Measurements from ENCODE around the gene SMIM23.

Gene SMIM23

DNA sequence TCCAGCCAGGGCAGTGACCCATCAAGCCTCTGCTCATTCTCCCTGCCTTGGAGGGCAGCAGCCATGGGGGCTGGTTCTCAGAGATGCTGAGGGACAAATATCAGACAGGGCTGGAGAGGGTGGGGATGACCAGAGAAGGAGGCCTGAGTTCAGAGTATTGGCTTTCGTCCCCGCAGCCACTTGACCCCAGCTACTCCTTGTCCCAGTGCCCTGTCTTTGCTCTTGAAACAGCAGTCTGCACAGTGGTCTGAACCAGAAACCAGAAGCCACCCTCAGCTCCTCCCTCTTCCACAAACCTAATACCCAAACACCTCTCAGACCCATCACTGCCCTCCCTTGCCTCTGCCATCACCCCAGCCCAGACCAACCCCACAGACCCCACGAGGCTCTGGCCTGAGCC is 36.3 kb upstream of the SMIM23 start:
- Histone ChIP-seq H3K27ac (ENCODE audit: low read depth in 2 of 2, low read length in 2 of 2) (no peak overlapping the region), H3K36me3 (ENCODE audit: control insufficient read depth in 2 of 2, insufficient read depth in 2 of 2, low read length in 2 of 2) (no peaks in the 10 kb centered on the region), H3K9ac (ENCODE audit: low read depth in 1 of 2, low read length in 2 of 2) (no peak overlapping the region), H3K4me3 (ENCODE audit: low read length in 2 of 2) (no peak overlapping the region), H3K4me1 (ENCODE audit: control insufficient read depth in 2 of 2, insufficient read depth in 2 of 2, low read length in 2 of 2) (no peaks in the 10 kb centered on the region), H3K27me3 (ENCODE audit: control insufficient read depth in 2 of 2, insufficient read depth in 2 of 2, low read length in 2 of 2) (no peaks in the 10 kb centered on the region), H3K9me3 (ENCODE audit: control insufficient read depth in 2 of 2, low read length in 2 of 2) (no peaks in the 10 kb centered on the region)

DNA sequence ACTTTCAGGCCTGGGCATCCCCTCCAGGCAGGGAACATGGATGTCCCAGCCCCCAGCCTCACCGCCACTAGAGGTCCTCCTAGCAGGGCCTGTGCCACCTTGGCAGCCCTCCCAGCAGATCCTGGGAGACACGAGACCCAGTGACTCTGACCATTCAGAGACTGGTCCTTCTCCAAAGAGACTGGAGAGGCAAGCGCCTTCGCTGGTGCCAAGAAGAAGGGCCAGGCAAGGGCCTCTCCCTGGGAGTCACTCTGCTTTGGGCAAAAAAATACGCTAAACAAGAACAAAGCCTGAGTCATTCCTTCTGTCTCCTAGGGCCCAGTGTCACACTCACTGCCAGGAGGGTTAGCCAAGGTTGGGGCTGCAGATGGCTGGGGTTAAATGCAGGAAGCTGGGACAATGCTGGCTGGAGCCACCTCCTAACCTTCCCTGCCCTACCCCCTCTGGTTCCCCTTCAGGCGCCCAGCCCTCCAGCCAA is 35.3 kb upstream of the SMIM23 start:
- no peak overlapping the region for H3K27ac ChIP-seq (ENCODE audit: low read depth in 2 of 2, low read length in 2 of 2)
- H3K4me1 ChIP-seq (ENCODE audit: control insufficient read depth in 2 of 2, insufficient read depth in 2 of 2, low read length in 2 of 2), result no peaks in the 10 kb centered on the region
- H3K27me3 ChIP-seq (ENCODE audit: control insufficient read depth in 2 of 2, insufficient read depth in 2 of 2, low read length in 2 of 2), result no peaks in the 10 kb centered on the region
- no peak overlapping the region for H3K4me3 ChIP-seq (ENCODE audit: low read length in 2 of 2)
- H3K36me3 ChIP-seq (ENCODE audit: control insufficient read depth in 2 of 2, insufficient read depth in 2 of 2, low read length in 2 of 2), result no peaks in the 10 kb centered on the region
- H3K9me3 ChIP-seq (ENCODE audit: control insufficient read depth in 2 of 2, low read length in 2 of 2), result no peaks in the 10 kb centered on the region
- H3K9ac ChIP-seq (ENCODE audit: low read depth in 1 of 2, low read length in 2 of 2), result no peak overlapping the region

DNA sequence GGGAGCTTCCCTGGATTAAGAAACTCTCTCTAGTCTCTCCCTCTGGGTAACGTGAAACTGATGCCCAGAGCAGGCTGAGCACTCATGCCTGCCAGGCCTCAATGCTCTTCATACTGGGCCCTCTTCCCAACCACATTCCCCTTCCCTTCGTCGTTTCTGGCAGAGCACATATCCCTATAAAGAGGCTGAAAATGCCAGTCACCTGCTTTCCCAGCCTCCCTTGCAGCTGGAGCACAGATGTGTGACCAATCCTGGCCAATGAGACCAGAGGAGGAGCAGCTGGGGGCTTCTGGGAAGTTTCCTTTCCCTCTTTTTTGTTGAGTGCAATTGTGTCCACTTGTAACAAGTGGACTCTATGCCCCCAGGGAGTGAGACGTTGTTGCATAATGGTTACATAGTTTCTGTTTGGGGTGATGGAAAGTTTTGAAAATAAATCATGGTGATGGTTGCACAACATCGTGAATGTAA is 30.2 kb upstream of the SMIM23 start:
- H3K27ac ChIP-seq (ENCODE audit: low read depth in 2 of 2, low read length in 2 of 2), result no peak overlapping the region

DNA sequence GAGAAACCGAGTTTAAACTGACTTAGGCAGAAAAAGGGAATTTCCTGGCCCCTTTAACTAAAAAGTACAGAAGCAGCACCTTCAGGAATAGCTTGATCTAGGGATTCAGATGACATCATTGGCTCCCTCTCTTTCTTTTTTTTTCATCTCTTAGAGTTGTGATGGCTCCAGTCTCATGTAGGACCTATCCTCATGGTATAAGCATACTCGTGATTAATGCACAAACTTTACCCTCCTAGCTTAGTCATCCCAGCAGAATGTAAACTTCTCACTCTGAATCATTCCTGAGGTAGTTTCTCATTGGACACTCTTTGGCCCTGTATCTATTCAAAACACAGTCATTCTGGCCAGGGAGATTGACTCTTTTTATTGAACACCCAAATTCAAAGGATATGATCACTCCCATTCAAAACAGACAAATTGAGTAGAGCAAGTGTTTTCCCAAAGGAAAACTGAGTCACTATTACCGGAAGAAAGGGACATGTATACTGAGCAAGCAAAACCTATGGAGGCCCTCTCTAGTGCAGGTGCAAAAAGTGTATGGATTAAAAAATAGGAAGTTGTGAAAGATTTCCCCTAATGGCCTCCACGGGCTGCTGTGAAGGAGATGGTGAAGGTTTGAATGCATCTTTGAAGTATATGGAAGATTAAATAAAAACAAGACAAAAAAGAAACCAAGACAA is 27.6 kb upstream of the SMIM23 start:
- Histone ChIP-seq H3K4me1 (ENCODE audit: control insufficient read depth in 2 of 2, insufficient read depth in 2 of 2, low read length in 2 of 2) (no peaks in the 10 kb centered on the region), H3K9me3 (ENCODE audit: control insufficient read depth in 2 of 2, low read length in 2 of 2) (no peaks in the 10 kb centered on the region), H3K9ac (ENCODE audit: low read depth in 1 of 2, low read length in 2 of 2) (no peak overlapping the region), H3K27ac (ENCODE audit: low read depth in 2 of 2, low read length in 2 of 2) (no peak overlapping the region), H3K36me3 (ENCODE audit: control insufficient read depth in 2 of 2, insufficient read depth in 2 of 2, low read length in 2 of 2) (no peaks in the 10 kb centered on the region), H3K4me3 (ENCODE audit: low read length in 2 of 2) (no peak overlapping the region), H3K27me3 (ENCODE audit: control insufficient read depth in 2 of 2, insufficient read depth in 2 of 2, low read length in 2 of 2) (no peaks in the 10 kb centered on the region)

More for the DNA sequence above, 30.2 kb upstream of the SMIM23 start:
- H3K9me3 ChIP-seq (ENCODE audit: control insufficient read depth in 2 of 2, low read length in 2 of 2), result no peaks in the 10 kb centered on the region
- no peaks in the 10 kb centered on the region for H3K36me3 ChIP-seq (ENCODE audit: control insufficient read depth in 2 of 2, insufficient read depth in 2 of 2, low read length in 2 of 2)
- no peaks in the 10 kb centered on the region for H3K27me3 ChIP-seq (ENCODE audit: control insufficient read depth in 2 of 2, insufficient read depth in 2 of 2, low read length in 2 of 2)
- no peak overlapping the region for H3K4me3 ChIP-seq (ENCODE audit: low read length in 2 of 2)
- H3K4me1 ChIP-seq (ENCODE audit: control insufficient read depth in 2 of 2, insufficient read depth in 2 of 2, low read length in 2 of 2), result no peaks in the 10 kb centered on the region
- H3K9ac ChIP-seq (ENCODE audit: low read depth in 1 of 2, low read length in 2 of 2), result no peak overlapping the region

DNA sequence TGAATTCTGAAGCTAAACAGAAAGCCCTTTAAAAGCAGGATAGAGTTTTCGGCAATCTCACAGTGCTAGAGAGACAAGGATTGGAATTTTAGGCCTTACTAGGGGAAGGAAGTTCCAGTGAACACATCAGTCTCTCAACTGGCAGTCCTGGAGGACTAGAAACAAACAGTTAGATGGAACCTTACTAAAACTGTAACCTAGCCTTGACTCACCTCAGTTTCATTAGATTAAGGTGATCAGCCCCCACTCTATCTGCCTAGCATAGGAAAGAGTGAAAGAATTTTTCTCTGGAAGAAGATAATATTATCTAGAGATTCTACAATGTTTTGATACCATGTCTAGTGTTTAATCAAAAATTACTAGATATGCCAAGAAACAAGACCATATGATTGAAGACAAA is 25.8 kb upstream of the SMIM23 start:
- Histone ChIP-seq H3K9me3 (ENCODE audit: control insufficient read depth in 2 of 2, low read length in 2 of 2) (no peaks in the 10 kb centered on the region), H3K4me1 (ENCODE audit: control insufficient read depth in 2 of 2, insufficient read depth in 2 of 2, low read length in 2 of 2) (no peaks in the 10 kb centered on the region), H3K36me3 (ENCODE audit: control insufficient read depth in 2 of 2, insufficient read depth in 2 of 2, low read length in 2 of 2) (no peaks in the 10 kb centered on the region), H3K27me3 (ENCODE audit: control insufficient read depth in 2 of 2, insufficient read depth in 2 of 2, low read length in 2 of 2) (peaks cover 0 to 1% of the 10 kb centered on the region in 2 donors), H3K4me3 (ENCODE audit: low read length in 2 of 2) (no peak overlapping the region), H3K27ac (ENCODE audit: low read depth in 2 of 2, low read length in 2 of 2) (no peak overlapping the region), H3K9ac (ENCODE audit: low read depth in 1 of 2, low read length in 2 of 2) (no peak overlapping the region)

DNA sequence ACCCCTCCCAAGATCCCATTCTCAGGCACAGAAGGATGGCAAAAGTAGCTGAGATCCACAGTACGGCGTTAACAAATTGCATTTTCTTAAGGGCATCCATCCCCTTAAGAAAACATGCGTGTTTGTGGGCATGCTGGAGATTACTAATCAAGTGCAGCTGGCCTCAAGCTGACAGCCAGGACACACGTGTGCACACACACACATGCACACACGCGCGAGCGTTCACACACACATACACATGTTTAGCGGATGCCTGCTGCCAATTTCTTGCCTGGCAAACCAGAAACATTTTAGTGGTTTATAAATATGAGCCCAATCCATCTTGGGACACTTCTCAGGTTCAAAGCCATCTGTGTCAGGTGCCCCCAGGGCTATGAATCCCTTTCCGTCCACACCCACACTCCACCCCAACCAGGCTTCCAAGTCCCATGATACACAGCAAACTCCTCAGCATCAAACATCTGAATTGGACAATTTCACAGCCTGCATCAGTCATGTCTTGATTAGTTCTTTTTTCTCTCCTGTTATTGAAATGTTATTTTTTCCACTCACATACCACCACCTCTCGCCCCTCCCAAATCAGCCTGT is 23.5 kb upstream of the SMIM23 start:
- Histone ChIP-seq H3K9ac (ENCODE audit: low read depth in 1 of 2, low read length in 2 of 2) (no peak overlapping the region), H3K27ac (ENCODE audit: low read depth in 2 of 2, low read length in 2 of 2) (no peak overlapping the region), H3K4me3 (ENCODE audit: low read length in 2 of 2) (no peak overlapping the region), H3K9me3 (ENCODE audit: control insufficient read depth in 2 of 2, low read length in 2 of 2) (no peaks in the 10 kb centered on the region), H3K27me3 (ENCODE audit: control insufficient read depth in 2 of 2, insufficient read depth in 2 of 2, low read length in 2 of 2) (peaks cover 0 to 5% of the 10 kb centered on the region in 2 donors), H3K4me1 (ENCODE audit: control insufficient read depth in 2 of 2, insufficient read depth in 2 of 2, low read length in 2 of 2) (no peaks in the 10 kb centered on the region), H3K36me3 (ENCODE audit: control insufficient read depth in 2 of 2, insufficient read depth in 2 of 2, low read length in 2 of 2) (no peaks in the 10 kb centered on the region)

DNA sequence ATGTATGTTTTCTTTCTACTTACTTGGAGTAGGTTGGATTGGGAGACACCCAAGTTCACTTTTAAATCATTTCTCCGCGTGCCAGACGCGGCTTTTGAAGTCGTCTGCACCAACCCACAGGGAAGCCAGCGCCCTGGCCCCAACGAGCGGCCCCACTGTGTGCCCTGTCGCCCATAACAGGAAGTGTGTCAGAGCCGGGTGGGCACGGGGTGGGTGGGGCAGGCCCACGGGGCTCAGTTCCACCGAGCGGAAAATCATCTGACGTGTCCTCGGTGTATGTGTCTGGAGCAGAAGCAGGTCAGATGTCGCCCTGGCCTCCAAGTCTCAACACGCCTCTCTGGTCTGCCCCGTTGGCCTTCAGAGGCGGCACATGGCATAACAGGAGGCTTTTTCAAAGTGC is 22.7 kb upstream of the SMIM23 start:
- Histone ChIP-seq H3K9me3 (ENCODE audit: control insufficient read depth in 2 of 2, low read length in 2 of 2) (no peaks in the 10 kb centered on the region), H3K4me3 (ENCODE audit: low read length in 2 of 2) (no peak overlapping the region), H3K36me3 (ENCODE audit: control insufficient read depth in 2 of 2, insufficient read depth in 2 of 2, low read length in 2 of 2) (no peaks in the 10 kb centered on the region), H3K27me3 (ENCODE audit: control insufficient read depth in 2 of 2, insufficient read depth in 2 of 2, low read length in 2 of 2) (peaks cover 0 to 5% of the 10 kb centered on the region in 2 donors), H3K9ac (ENCODE audit: low read depth in 1 of 2, low read length in 2 of 2) (no peak overlapping the region), H3K4me1 (ENCODE audit: control insufficient read depth in 2 of 2, insufficient read depth in 2 of 2, low read length in 2 of 2) (no peaks in the 10 kb centered on the region), H3K27ac (ENCODE audit: low read depth in 2 of 2, low read length in 2 of 2) (no peak overlapping the region)

DNA sequence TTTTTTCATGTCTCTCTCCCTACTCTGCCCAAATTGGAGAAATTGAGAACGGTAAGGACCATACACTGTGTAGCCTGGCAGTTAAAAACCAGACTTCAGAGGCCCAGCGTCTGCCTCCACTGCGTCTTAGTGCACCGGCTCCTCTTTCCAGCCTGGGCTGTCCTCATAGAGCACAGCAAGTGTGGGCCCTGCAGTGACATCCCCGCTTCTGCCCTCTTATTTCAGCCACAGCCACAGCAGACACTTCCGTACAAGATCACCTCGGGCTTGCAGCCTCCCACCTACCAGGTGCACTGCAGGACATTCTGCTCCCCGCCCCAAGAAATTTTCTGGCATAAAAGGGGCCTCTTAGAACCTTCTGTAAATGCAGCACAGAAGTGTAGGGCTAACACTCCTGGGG is 21.4 kb upstream of the SMIM23 start:
- Histone ChIP-seq H3K9ac (ENCODE audit: low read depth in 1 of 2, low read length in 2 of 2) (no peak overlapping the region), H3K9me3 (ENCODE audit: control insufficient read depth in 2 of 2, low read length in 2 of 2) (no peaks in the 10 kb centered on the region), H3K27ac (ENCODE audit: low read depth in 2 of 2, low read length in 2 of 2) (no peak overlapping the region), H3K4me1 (ENCODE audit: control insufficient read depth in 2 of 2, insufficient read depth in 2 of 2, low read length in 2 of 2) (no peaks in the 10 kb centered on the region), H3K4me3 (ENCODE audit: low read length in 2 of 2) (no peak overlapping the region), H3K27me3 (ENCODE audit: control insufficient read depth in 2 of 2, insufficient read depth in 2 of 2, low read length in 2 of 2) (peaks cover 0 to 5% of the 10 kb centered on the region in 2 donors), H3K36me3 (ENCODE audit: control insufficient read depth in 2 of 2, insufficient read depth in 2 of 2, low read length in 2 of 2) (no peaks in the 10 kb centered on the region)

DNA sequence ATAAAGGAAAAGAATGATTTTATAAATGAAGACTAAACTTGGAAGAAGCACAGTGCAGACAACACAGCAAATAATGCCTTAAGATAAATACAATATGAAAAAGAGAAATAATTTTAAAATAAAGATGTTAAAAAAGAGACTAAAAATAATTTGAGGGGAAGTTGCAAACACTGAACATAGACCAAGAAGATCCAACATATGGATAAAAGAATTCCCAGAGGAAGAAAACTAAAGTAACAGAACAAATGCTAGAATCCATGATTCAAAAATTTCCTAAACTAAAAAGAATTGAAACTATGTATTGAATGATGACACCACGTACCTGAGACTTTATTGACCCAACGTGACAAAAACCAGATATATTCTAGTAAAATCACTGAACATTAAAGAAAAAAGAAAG is 18.7 kb upstream of the SMIM23 start:
- no peak overlapping the region for H3K27ac ChIP-seq (ENCODE audit: low read depth in 2 of 2, low read length in 2 of 2)
- no peaks in the 10 kb centered on the region for H3K9me3 ChIP-seq (ENCODE audit: control insufficient read depth in 2 of 2, low read length in 2 of 2)
- H3K4me3 ChIP-seq (ENCODE audit: low read length in 2 of 2), result no peak overlapping the region
- H3K36me3 ChIP-seq (ENCODE audit: control insufficient read depth in 2 of 2, insufficient read depth in 2 of 2, low read length in 2 of 2), result no peaks in the 10 kb centered on the region
- H3K9ac ChIP-seq (ENCODE audit: low read depth in 1 of 2, low read length in 2 of 2), result no peak overlapping the region
- H3K4me1 ChIP-seq (ENCODE audit: control insufficient read depth in 2 of 2, insufficient read depth in 2 of 2, low read length in 2 of 2), result no peaks in the 10 kb centered on the region
- H3K27me3 ChIP-seq (ENCODE audit: control insufficient read depth in 2 of 2, insufficient read depth in 2 of 2, low read length in 2 of 2), result peaks cover 0 to 5% of the 10 kb centered on the region in 2 donors

DNA sequence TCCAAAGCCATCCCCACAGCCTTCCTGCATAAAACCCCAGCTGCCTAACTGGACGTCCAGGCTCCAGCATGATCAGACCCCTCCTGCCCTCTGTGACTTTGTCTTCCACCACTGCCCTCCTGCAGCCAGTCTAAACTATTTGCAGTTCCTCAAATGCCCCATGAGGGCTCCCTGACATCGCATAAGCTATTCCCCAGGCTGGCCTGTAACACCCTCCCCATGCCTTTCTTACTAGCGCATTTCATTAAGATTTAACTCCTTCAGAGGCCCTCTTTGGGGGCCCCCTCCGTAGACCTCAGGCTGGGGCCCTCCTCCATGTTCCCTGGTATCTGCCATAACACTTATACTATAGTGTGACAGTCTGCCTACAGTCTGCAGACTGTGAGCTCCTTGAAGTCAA is 15.5 kb upstream of the SMIM23 start:
- Histone ChIP-seq H3K36me3 (ENCODE audit: control insufficient read depth in 2 of 2, insufficient read depth in 2 of 2, low read length in 2 of 2) (no peaks in the 10 kb centered on the region), H3K4me3 (ENCODE audit: low read length in 2 of 2) (no peak overlapping the region), H3K27ac (ENCODE audit: low read depth in 2 of 2, low read length in 2 of 2) (no peak overlapping the region), H3K27me3 (ENCODE audit: control insufficient read depth in 2 of 2, insufficient read depth in 2 of 2, low read length in 2 of 2) (peaks cover 0 to under 1% of the 10 kb centered on the region in 2 donors), H3K9me3 (ENCODE audit: control insufficient read depth in 2 of 2, low read length in 2 of 2) (no peaks in the 10 kb centered on the region), H3K4me1 (ENCODE audit: control insufficient read depth in 2 of 2, insufficient read depth in 2 of 2, low read length in 2 of 2) (no peaks in the 10 kb centered on the region), H3K9ac (ENCODE audit: low read depth in 1 of 2, low read length in 2 of 2) (no peak overlapping the region)
